K562 (cell line): ENCODE measurements around the gene CLSTN1. TPM values are rescaled to one million over a fixed set of nuclear protein-coding genes. Genes with fewer than 3 reads are reported as not detected.
A peak's percentile ranks its signal among the peaks of the same experiment; 100 is the strongest.

Experiments
- ETV6 ChIP-seq, 3 experiments: fragments of 150-350 bp in 1 of 3; sonication (generic) in 1 of 3; formaldehyde crosslinking in 1 of 3; IDR thresholded peaks; 2 replicates each; pipeline versions ENCODE4 v1.6.1 to v1.8.0; 2014 to 2022; ENCODE audit warnings: borderline replicate concordance in 2 of 3, low read depth in 2 of 3, antibody characterized with exemption in 1 of 3, low read length in 1 of 3, mild to moderate bottlenecking in 1 of 3, missing genetic modification reagents in 1 of 3
- GABPB2 ChIP-seq: fragments of 250-450 bp; sonication (Bioruptor Pico); conservative IDR thresholded peaks from 2 replicates; pipeline ENCODE4 v1.5.1; 2021; ENCODE audit warnings: mild to moderate bottlenecking
- KDM2B ChIP-seq: fragments of 250-450 bp; sonication (Bioruptor Pico); IDR thresholded peaks from 2 replicates; pipeline ENCODE4 v1.8.0; 2021; ENCODE audit warnings: mild to moderate bottlenecking, moderate library complexity
- MAFK ChIP-seq: IDR thresholded peaks from 2 replicates; pipeline ENCODE4 v1.6.1; 2011; ENCODE audit warnings: low read length, improper control_type of control experiment
- PURB ChIP-seq: sonication (generic); formaldehyde crosslinking; IDR thresholded peaks from 2 replicates; pipeline ENCODE4 v1.9.0; 2021; ENCODE audit warnings: low read depth, mild to moderate bottlenecking, missing genetic modification reagents
- SMAD2 ChIP-seq: fragments of 150-350 bp; IDR thresholded peaks from 2 replicates; pipeline ENCODE4 v1.6.1; 2014; ENCODE audit warnings: low read depth, mild to moderate bottlenecking, low read length
- SMARCA5 ChIP-seq: fragments of 450-650 bp; IDR thresholded peaks from 2 replicates; pipeline ENCODE4 v1.6.1; 2016
- TAF1 ChIP-seq: IDR thresholded peaks from 2 replicates; pipeline ENCODE4 v1.6.1; 2011; ENCODE audit warnings: mild to moderate bottlenecking, low read length, moderate library complexity; ENCODE audit not compliant: insufficient read depth, control insufficient read depth, severe bottlenecking; ENCODE audit errors: extremely low read depth
- THRAP3 ChIP-seq: fragments of 450-650 bp; IDR thresholded peaks from 2 replicates; pipeline ENCODE4 v1.6.1; 2016; ENCODE audit warnings: mild to moderate bottlenecking, inconsistent platforms, borderline replicate concordance
- TRIM24 ChIP-seq, 2 experiments: fragments of 450-650 bp; IDR thresholded peaks; 2 replicates each; pipeline ENCODE4 v1.6.1; 2016
- ZFPM2 ChIP-seq: fragments of 250-450 bp; sonication (Bioruptor Pico); IDR thresholded peaks from 2 replicates; pipeline ENCODE4 v1.5.1; 2022; ENCODE audit warnings: mild to moderate bottlenecking
- ZNF436 ChIP-seq: fragments of 250-450, 450-650 bp; sonication (Bioruptor Pico); formaldehyde crosslinking; IDR thresholded peaks from 2 replicates; pipeline ENCODE4 v1.7.0; 2020; ENCODE audit warnings: mild to moderate bottlenecking
- ZNF586 ChIP-seq: fragments of 450-650 bp; formaldehyde crosslinking; conservative IDR thresholded peaks from 2 replicates; pipeline ENCODE4 v1.4.0; 2020; ENCODE audit warnings: mild to moderate bottlenecking, moderate library complexity
- ZNF766 ChIP-seq: fragments of 200-800 bp; sonication (Bioruptor generic); conservative IDR thresholded peaks from 2 replicates; pipeline ENCODE4 v1.6.1; 2016; ENCODE audit warnings: missing genetic modification characterization, missing compliant biosample characterization
- polyA plus RNA-seq, 8 experiments: library from polyadenylated mRNA; depleted of rRNA in 4 of 8; stranded (reverse) in 5 of 8; unstranded in 3 of 8; fragments of >200 nt; fragmentation: Nextera tagmentation in 2 of 8; fragmentation: Illumina TruSeq in 1 of 8; extraction: Ambion mirVana in 2 of 8; extraction: Trizol in 1 of 8; gene quantifications; 2 replicates each; pipeline versions ENCODE4 v1.2.1 to v1.2.3, GENCODE V29; 2011 to 2014; ENCODE audit warnings: inconsistent platforms in 1 of 8, missing spikeins in 1 of 8
- total RNA-seq, 7 experiments: library from RNA; depleted of rRNA in 6 of 7; stranded (reverse); fragments of >200 nt in 6 of 7; fragmentation: Illumina TruSeq in 2 of 7; extraction: Trizol in 2 of 7; gene quantifications; 2 replicates each; pipeline versions ENCODE4 v1.2.1 to v1.2.3, GENCODE V29; 2011 to 2021; ENCODE audit warnings: low replicate concordance in 1 of 7
- TF ChIP-seq, protein P1 (sequence below), 2 experiments: fragments of 450-650 bp in 1 of 2; IDR thresholded peaks; 2 replicates each; pipeline ENCODE4 v1.6.1; 2011 to 2017; ENCODE audit warnings: low read depth in 2 of 2, antibody characterized with exemption in 1 of 2, borderline replicate concordance in 1 of 2, low read length in 1 of 2, mild to moderate bottlenecking in 1 of 2, mixed read lengths in 1 of 2; ENCODE audit not compliant: control insufficient read depth in 1 of 2
- TF ChIP-seq, protein P2 (sequence below): fragments of 450-650 bp; IDR thresholded peaks from 2 replicates; pipeline ENCODE4 v1.6.1; 2016; ENCODE audit warnings: missing biosample characterization, missing genetic modification characterization

The CLSTN1 gene
- total and polyA plus RNA-seq, 9 of the 15 experiments (the other 6 are each of a cell fraction or from before 2014, with no cell fraction given) = 1.1 to 32.5 (median 13.3) TPM

DNA sequence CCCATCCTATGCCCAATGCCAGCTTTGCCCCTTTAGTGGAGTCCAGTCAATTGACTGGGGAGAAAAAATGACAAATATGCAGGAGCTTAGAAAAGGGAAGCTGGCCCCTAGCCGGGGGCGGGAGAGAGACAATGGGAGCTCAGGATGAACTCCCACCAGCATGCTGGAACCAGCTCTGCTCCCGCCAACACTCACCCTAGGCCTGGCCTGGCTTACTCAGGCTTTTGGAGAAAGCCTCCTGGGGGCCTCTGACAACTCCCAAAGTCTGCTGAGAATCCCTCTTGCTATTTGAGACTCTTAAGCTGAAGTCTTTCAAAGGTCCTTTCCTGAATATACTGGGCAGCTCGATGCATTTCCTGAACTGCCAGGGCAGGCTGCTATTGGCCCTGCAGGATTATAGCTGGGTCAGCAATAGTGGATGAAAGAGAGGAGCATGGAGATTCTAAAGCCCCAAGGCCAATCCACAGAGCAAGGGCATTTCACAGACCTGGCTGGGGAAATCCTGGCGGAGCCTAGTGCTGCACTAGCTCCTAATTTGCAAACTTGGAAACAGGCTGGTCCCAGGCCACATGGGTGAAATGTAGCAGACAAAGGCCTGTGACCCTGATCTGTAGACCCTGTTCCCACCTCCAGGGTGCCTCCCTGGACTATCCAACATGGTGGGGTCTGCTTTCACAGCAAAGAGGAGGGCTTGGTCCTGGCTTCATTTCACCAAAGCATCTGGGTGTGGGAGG lies 35.7 kb upstream of the CLSTN1 start (continued):
- TF ChIP-seq, protein P1, sequence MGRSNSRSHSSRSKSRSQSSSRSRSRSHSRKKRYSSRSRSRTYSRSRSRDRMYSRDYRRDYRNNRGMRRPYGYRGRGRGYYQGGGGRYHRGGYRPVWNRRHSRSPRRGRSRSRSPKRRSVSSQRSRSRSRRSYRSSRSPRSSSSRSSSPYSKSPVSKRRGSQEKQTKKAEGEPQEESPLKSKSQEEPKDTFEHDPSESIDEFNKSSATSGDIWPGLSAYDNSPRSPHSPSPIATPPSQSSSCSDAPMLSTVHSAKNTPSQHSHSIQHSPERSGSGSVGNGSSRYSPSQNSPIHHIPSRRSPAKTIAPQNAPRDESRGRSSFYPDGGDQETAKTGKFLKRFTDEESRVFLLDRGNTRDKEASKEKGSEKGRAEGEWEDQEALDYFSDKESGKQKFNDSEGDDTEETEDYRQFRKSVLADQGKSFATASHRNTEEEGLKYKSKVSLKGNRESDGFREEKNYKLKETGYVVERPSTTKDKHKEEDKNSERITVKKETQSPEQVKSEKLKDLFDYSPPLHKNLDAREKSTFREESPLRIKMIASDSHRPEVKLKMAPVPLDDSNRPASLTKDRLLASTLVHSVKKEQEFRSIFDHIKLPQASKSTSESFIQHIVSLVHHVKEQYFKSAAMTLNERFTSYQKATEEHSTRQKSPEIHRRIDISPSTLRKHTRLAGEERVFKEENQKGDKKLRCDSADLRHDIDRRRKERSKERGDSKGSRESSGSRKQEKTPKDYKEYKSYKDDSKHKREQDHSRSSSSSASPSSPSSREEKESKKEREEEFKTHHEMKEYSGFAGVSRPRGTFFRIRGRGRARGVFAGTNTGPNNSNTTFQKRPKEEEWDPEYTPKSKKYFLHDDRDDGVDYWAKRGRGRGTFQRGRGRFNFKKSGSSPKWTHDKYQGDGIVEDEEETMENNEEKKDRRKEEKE (IDR thresholded peaks at IDR 0.05; ENCODE audit: borderline replicate concordance in 1 of 2, control insufficient read depth in 1 of 2, low read depth in 2 of 2, low read length in 1 of 2) = no peak
- no peak for TF ChIP-seq TAF1
- TF ChIP-seq KDM2B (CRISPR knock-in tag) = no peak
- TF ChIP-seq ZFPM2 (CRISPR knock-in tag) = no peak
- no peak for TF ChIP-seq SMAD2
- TF ChIP-seq ZNF436 (CRISPR knock-in tag) = no peak
- TF ChIP-seq THRAP3 = no peak
- no peak for TF ChIP-seq ETV6 (IDR thresholded peaks at IDR 0.05; ENCODE audit: borderline replicate concordance in 1 of 2, low read depth in 2 of 2, low read length in 1 of 2)
- TF ChIP-seq ETV6 (CRISPR knock-in tag; IDR thresholded peaks at IDR 0.05; ENCODE audit: borderline replicate concordance) = no peak
- no peak for TF ChIP-seq ZNF766
- no peak for TF ChIP-seq SMARCA5
- TF ChIP-seq TRIM24 (IDR thresholded peaks at IDR 0.05) = no peak
- TF ChIP-seq PURB (CRISPR knock-in tag) = no peak
- 0 out of 2 replicates have a peak, but pooled peaks have one; percentile 5 for TF ChIP-seq MAFK
- TF ChIP-seq GABPB2 = no peak
- TF ChIP-seq, protein P2, sequence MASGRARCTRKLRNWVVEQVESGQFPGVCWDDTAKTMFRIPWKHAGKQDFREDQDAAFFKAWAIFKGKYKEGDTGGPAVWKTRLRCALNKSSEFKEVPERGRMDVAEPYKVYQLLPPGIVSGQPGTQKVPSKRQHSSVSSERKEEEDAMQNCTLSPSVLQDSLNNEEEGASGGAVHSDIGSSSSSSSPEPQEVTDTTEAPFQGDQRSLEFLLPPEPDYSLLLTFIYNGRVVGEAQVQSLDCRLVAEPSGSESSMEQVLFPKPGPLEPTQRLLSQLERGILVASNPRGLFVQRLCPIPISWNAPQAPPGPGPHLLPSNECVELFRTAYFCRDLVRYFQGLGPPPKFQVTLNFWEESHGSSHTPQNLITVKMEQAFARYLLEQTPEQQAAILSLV = no peak
- TF ChIP-seq ZNF586 (CRISPR knock-in tag) = no peak
